GM19035 (cell line): ENCODE data around the gene CORO6.

Experiments
- ATAC-seq: cut with Tn5 transposase; IDR thresholded peaks from one replicate; pipeline ENCODE4 v1.9.1; 2021; ENCODE audit not compliant: unreplicated experiment

CORO6 gene

GRCh38 chr17:29578626-29579485 is 43.9 kb downstream of the CORO6 start:
- no peak for ATAC-seq

- ATAC-seq: no peak
These were observed 45.1 kb downstream of the CORO6 start for GRCh38 chr17:29577385-29578211.

GRCh38 chr17:29577001-29577370 is 45.7 kb downstream of the CORO6 start:
- no peak for ATAC-seq

GRCh38 chr17:29576214-29577000 is 46.3 kb downstream of the CORO6 start:
- no peak for ATAC-seq

DNA sequence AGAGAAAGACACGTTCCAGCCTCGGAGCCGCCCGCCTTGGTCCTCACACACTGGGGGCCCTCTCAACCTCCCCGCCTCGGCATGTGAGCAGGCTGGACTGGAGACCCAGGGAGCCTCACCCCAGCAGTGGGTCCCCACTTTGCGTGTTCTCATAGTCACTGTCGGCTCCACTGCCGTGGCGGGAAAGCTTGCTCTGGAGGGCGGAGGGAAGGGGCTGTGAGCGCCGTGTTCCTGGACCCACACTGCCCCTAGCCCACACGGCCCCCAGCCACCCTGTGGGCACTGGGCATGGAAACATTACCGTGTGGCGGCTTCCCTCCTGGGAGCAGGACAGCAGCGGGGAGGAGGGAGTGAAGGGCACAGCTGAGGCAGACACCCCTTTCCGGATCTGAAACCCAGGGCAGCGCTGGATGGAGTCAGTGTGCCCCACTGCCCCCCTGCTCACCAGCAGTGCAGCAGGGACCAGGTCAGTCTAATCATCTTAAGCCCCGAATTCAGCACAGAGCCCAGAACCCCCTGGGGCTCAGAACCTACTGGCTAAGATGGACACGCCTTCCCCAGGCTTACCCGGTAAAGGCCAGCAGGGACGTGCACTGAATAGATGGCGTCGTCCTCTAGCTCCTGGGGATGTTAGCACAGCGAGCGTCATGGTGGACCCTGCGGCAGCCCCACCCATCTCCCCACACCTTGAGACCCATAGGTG is 47.0 kb downstream of the CORO6 start:
- ATAC-seq: no peak

DNA sequence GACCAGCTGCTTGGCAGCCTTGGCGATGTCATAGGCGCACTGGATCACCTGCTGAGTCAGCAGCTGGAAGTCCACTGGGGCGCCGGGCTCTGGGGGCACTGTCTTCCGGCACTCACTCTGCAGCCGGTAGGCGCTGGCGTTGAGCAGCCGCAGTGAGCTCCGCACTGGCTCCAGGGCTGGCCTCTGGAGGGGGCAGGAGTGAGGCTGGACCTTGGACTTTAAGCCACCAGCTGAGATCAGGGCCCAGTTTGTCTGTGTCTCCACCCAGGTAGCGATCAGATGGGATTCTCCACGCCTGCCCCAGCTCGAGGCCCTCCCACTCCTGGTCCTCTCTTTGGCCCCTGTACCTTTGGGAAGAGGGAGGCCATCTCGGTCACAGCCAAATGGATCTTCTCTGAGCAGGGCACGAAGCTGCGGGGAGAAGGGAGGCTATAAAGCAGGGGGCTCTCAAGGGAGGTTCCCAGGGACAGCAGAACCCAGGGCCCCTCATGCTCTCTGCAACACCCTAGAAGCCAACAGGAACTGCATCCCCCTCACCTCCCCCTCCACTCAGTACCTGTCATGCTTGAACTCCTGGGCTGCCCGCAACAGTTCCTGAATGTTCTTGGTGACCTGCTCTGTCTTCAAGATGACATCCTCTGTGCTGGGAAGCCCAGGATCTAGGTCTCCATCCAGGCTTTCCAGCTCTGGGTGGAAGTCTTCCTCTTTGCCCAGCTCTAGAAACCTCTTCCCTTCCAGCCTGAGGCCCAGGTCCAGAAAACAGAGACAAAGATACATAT is 47.8 kb downstream of the CORO6 start:
- ATAC-seq: no peak

DNA sequence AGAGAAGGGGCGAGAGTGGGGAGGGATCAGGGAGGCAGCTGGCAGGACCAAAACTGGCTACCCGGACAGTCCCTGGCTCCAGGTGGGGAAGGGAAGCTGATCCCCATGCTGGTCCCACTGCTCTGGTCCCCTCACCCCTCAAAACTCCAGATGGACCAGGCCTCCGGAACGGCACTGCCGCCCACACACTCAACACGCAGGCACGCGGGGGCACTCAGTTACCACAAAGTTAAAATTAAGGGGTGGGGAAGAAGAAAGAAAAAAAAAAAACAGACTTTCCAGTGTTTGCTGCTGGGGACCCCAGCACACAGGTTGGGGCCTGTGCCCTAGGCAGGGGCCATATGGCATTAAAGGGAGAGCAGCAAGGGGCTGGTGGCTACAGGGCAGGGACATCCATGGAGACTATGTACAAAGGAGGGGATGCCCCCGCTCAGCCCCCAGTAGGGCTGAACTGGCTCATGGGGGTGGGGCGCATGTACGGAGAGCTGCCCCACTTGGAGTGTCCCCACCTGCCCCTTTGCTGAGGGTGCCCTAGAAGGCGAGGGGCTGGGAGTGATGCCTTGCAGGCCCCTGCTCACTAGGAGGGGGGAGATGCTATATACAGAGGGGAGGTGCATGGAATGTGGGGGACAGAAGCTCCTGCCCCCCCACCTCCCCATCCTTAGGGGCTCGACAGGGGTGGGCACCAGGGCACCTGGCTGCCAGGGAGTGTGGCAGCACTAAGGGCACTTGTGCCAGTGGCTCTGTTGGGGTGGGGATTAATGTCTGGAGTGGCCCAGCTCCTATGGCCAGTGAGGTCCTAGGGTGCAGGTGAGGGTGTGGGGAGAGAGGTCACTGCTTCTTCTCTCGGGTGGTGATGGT is 48.6 kb downstream of the CORO6 start:
- ATAC-seq: no peak

GRCh38 chr17:29573558-29573869 is 49.2 kb downstream of the CORO6 start:
- ATAC-seq: no peak

- ATAC-seq: no peak
These were observed 49.8 kb downstream of the CORO6 start for GRCh38 chr17:29572691-29573557.

DNA sequence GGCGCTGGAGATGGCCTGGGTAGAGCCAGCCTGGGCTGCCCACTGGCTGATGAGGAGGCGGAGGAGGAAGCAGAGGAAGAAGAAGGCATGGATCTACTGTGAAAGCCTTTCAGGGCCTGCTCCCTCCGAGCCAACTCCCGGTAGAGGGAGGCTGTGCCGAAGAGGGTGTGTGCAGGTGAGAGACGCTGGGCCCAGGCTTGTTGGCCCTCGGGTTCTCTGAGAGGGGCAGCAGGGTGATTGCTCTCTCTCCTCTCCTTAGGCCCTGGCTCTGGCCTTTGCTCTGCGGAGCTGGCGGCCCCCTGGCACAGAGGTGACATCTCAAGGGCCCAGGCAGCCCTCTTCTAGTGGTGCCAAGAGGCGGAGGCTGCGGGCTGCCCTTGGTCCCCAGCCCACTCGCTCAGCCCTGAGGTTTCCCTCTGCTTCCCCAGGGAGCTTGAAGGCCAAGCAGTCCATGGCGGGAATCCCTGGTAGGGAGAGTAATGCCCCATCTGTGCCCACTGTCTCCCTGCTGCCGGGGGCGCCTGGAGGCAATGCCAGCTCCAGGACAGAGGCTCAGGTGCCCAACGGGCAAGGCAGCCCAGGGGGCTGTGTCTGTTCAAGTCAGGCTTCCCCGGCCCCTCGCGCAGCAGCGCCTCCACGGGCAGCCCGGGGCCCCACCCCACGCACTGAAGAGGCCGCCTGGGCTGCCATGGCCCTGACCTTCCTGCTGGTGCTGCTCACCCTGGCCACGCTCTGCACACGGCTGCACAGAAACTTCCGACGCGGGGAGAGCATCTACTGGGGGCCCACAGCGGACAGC is 50.6 kb downstream of the CORO6 start:
- ATAC-seq: no peak

DNA sequence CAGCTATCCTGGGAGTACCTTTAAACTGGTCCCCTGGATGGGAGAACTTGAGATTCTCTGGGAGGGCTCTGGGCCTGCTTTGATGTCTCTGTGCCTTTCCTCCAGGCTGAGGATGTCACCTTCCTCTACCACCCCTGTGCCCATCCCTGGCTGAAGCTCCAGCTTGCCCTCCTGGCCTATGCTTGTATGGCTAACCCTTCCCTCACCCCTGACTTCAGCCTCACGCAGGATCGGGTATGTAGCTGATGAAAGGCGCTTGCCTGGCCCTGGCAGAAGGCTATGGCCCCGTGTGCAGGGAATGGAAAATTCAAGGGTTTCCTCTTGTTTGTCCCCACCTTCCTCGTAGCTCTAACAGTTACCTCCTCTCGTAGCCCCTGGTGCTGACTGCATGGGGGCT is 51.2 kb downstream of the CORO6 start:
- ATAC-seq: no peak

DNA sequence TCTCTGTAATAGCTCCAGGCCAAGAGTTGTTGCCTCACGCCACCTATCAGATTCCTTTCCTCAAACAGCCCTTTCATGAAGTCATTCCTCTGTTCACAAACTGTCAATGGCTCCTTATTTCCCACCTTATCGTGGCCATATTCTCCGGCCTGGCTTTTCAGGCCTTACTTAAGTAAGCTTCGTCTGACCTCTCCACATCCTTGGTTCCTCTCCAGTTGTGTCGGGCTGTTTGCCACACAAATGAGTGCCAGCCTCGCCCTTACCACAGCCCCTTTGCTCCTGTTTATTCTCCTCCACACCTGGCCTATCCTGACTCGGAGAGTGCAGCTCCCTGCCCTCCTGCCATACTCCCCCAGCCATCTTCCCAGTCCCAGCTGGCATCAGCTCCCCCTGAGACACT is 52.2 kb downstream of the CORO6 start:
- ATAC-seq: no peak

DNA sequence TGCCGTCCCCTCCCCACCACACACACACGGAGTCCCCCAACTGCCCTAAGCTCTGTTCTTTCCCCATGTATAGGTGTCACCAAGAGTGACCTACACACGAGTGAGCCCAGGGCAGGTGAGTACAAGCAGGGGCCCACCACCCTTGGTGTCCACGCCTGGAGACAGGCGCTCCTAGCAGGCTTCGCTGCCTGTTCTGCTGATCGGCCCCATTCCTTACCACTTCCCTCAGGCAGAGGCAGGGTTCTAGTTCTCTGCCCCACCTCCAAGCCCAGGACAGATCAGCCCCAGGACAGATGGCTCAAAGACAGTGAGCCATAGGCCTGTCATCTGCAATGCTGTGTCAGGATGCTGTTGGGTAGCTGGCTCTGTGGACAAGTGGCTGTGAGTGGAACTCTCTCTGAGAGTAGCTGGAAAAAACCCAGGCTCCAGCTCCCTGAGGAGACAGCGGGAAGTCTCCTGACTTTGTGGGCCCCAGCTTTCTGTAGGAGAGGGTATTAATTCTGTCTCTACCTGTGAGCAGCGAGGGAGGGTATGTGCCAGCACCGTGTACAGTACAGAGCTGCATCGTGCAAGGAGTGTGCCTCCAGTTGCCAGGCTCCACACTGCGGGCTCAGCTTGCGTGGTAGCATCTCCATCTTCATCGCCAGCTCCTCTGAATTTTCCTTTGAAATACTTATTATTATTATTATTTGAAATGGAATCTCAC is 53.3 kb downstream of the CORO6 start:
- no peak for ATAC-seq

DNA sequence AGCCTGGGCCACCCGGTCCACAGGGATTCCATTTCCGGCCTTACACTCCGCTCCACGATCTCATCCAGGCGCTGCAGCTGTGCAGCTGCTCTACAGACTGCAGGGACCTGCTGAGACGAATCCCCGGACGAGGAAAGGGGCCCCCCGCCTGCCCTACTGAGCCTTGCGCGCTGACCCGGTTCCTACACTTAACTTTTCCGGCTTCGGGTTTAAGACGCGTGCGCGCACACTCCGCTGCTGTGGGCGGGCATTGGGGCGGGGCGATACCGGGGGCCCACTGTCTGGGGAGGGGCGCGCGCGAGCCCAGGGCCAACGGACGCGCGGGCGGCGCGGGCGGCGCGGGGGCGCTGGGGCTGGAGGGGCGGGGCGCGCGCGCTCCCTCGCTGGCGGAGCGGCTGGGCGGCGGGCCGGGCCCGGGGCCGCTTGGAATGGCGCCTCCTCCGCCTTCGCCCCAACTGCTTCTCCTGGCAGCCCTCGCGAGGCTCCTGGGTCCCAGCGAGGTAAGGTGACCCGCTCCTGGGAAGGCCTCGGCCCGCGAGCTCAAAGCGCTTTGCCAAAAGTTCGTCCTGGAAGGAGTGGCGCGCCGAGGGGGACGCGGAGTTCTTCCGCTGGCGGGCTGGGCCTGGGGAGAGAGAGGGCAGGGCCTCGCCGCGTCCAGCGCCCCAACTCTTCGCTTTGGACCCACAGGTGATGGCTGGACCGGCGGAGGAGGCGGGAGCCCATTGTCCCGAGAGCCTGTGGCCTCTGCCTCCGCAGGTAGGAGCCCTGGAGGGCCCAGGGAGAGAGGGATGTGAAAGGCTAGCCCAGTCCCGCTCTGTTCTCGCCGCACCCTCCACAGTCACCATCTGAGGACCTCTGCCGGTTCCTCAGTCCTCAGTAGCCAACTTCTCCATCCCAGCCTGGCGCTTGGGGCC is 54.1 kb downstream of the CORO6 start, which contains the start of gene TP53I13:
Gene TP53I13, plus strand, starts transcription at position 371 of the 914 bp plus-strand sequence. Its CDS starts 58 bp downstream, at position 429.
- ATAC-seq: peak; percentile 48

- ATAC-seq: peak; percentile 38
These were observed 55.0 kb downstream of the CORO6 start for GRCh38 chr17:29567554-29568330.
